Natural killer cell (primary cell): ENCODE results near the gene TAF6. TPM values are rescaled to one million over a fixed set of nuclear protein-coding genes. Genes with fewer than 3 reads are reported as not detected.

Experiments
- ATAC-seq, 3 donors: fragments of 150-1000 bp in 2 of 3; fragments of 200-7000 bp in 1 of 3; cut with Tn5 transposase; 1 replicate in 1 of 3; 2 replicates in 2 of 3; pipeline ENCODE4 v1.10.0; 2021; ENCODE audit warnings: mild to moderate bottlenecking in 2 of 3, moderate library complexity in 2 of 3
- DNase-seq, 2 donors: peaks; one replicate each; pipeline versions ENCODE4 v3.0.0 to v3.0.0-alpha.2; 2013 to 2021; ENCODE audit warnings: mixed read lengths in 1 of 2
- H3K27ac ChIP-seq: one replicate; pipeline ENCODE4 v1.5.1; 2013; ENCODE audit warnings: mild to moderate bottlenecking, low read length
- H3K27me3 ChIP-seq: one replicate; pipeline ENCODE4 v1.6.1; 2013; ENCODE audit warnings: low read length; ENCODE audit not compliant: control insufficient read depth, insufficient read depth
- H3K36me3 ChIP-seq: one replicate; pipeline ENCODE4 v1.6.1; 2013; ENCODE audit warnings: low read length; ENCODE audit not compliant: control insufficient read depth, insufficient read depth
- H3K4me1 ChIP-seq: one replicate; pipeline ENCODE4 v1.6.1; 2013; ENCODE audit warnings: low read length; ENCODE audit not compliant: control insufficient read depth, insufficient read depth
- H3K4me3 ChIP-seq: one replicate; pipeline ENCODE4 v1.5.1; 2013; ENCODE audit warnings: low read length
- H3K9me3 ChIP-seq: one replicate; pipeline ENCODE4 v1.6.1; 2013; ENCODE audit warnings: low read length; ENCODE audit not compliant: control insufficient read depth, insufficient read depth
- H3K27ac Mint-ChIP-seq, 2 donors: one replicate each; pipeline ENCODE4 v1.8.0; 2022; ENCODE audit warnings: mild to moderate bottlenecking in 2 of 2, mixed read lengths in 2 of 2, moderate library complexity in 1 of 2
- H3K27me3 Mint-ChIP-seq, 2 donors: one replicate each; pipeline ENCODE4 v1.8.0; 2022; ENCODE audit warnings: low read depth in 2 of 2, mixed read lengths in 2 of 2
- H3K36me3 Mint-ChIP-seq: one replicate; pipeline ENCODE4 v1.8.0; 2022; ENCODE audit warnings: mixed read lengths
- H3K4me1 Mint-ChIP-seq, 2 donors: one replicate each; pipeline ENCODE4 v1.8.0; 2022; ENCODE audit warnings: mixed read lengths in 2 of 2
- H3K4me3 Mint-ChIP-seq: one replicate; pipeline ENCODE4 v1.8.0; 2022; ENCODE audit warnings: mild to moderate bottlenecking, moderate library complexity, mixed read lengths
- H3K9me3 Mint-ChIP-seq, 2 donors: one replicate each; pipeline ENCODE4 v1.8.0; 2022; ENCODE audit warnings: mixed read lengths in 2 of 2
- WGBS: methylation state at CpG from one replicate; pipeline ENCODE4 v1.1.7; 2013; ENCODE audit warnings: missing lambda C conversion rate; ENCODE audit not compliant: insufficient coverage; 5-methylcytosine and 5-hydroxymethylcytosine counted together
- intact Hi-C: fragments of 100-400 bp; cut with micrococcal nuclease; formaldehyde crosslinking; loops from one replicate; pipeline ENCODE4 v1.14.2; 2022
- total RNA-seq, 4 donors: library from RNA; stranded (reverse); fragments of 120-200 nt in 1 of 4; gene quantifications; one replicate each; pipeline versions ENCODE4 v1.2.3 to v1.2.4, GENCODE V29; 2013 to 2022
- TF ChIP-seq, protein P1 (sequence below): fragments of 200-600 bp; IDR thresholded peaks from one replicate; pipeline ENCODE4 v1.8.0; 2022; ENCODE audit warnings: antibody characterized with exemption

The TAF6 gene
- total RNA-seq, 3 donors from 2014 or later (not counting 1 experiment from before 2014, with no cell fraction given), result 42.2 to 56.8 (median 47.9) TPM

DNA sequence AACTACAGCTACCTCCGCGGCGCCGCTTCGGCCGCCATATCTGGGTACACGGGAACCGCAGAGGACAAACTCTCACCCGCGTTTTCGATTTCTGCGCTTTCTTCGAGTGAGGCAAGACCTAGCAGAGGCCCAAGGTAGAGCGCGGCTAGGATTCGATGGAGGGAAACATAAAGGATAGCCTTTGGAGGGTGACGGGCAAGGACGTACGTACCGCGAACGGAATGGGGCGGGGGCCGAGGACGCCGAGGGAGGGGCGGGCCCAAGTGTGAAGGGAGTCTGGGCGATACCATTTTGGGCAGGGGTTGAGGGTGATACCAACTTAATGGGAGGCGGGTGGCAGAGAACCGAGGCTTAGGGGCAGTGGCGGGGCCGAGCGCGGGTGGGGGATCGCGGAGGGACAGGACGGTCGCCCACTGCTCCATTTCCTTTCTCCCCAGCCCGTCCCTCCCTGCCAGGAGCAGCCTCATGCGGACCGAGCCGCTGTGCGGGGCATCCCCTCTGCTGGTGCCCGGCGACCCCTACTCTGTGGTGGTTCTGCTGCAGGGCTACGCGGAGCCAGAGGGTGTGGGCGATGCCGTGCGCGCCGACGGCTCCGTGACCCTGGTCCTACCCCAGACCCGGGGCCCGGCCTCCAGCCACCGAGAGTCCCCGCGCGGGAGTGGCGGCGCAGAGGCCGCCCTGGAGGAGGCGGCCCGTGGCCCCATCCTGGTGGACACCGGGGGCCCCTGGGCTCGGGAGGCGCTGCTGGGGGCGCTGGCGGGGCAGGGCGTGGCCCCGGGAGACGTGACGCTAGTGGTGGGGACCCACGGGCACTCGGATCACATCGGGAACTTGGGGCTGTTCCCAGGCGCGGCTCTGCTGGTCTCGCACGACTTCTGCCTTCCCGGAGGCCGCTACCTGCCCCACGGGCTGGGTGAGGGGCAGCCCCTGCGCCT, 8.0 kb upstream of the TAF6 start, which contains the start of gene MBLAC1:
MBLAC1 (plus strand) TSS at position 37 of the 935 bp plus-strand sequence; CDS start at position 466, 429 bp downstream.
- Mint-ChIP-seq H3K27ac (peak within 1 kb of the TSS; percentile 98 to 99), H3K4me3 (peak within 1 kb of the TSS; percentile 98), H3K4me1 (peaks cover 30 to 38% of the 10 kb centered on the region in 2 donors), H3K9me3 (no peaks in the 10 kb centered on the region), H3K27me3 (no peaks in the 10 kb centered on the region), H3K36me3 (no peaks in the 10 kb centered on the region)
- no peaks in the 10 kb centered on the region for H3K36me3 ChIP-seq
- H3K4me1 ChIP-seq, result peaks cover 34% of the 10 kb centered on the region
- no peaks in the 10 kb centered on the region for H3K27me3 ChIP-seq
- peak within 1 kb of the TSS; percentile 96 for H3K27ac ChIP-seq
- ATAC-seq (peak; percentile 89 to 97 (median 89)), DNase-seq (peak; percentile 87 to 97)
- H3K4me3 ChIP-seq, result peak within 1 kb of the TSS; percentile 88
- intact Hi-C loops, result loop anchor here (1.0 kb wide), 2 partner anchors 8 to 26 kb away; partner anchors contain the start of genes AP4M1, CNPY4, MCM7 and TAF6
- no peaks in the 10 kb centered on the region for H3K9me3 ChIP-seq
- TF ChIP-seq, protein P1, sequence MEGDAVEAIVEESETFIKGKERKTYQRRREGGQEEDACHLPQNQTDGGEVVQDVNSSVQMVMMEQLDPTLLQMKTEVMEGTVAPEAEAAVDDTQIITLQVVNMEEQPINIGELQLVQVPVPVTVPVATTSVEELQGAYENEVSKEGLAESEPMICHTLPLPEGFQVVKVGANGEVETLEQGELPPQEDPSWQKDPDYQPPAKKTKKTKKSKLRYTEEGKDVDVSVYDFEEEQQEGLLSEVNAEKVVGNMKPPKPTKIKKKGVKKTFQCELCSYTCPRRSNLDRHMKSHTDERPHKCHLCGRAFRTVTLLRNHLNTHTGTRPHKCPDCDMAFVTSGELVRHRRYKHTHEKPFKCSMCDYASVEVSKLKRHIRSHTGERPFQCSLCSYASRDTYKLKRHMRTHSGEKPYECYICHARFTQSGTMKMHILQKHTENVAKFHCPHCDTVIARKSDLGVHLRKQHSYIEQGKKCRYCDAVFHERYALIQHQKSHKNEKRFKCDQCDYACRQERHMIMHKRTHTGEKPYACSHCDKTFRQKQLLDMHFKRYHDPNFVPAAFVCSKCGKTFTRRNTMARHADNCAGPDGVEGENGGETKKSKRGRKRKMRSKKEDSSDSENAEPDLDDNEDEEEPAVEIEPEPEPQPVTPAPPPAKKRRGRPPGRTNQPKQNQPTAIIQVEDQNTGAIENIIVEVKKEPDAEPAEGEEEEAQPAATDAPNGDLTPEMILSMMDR, result no peak
- whole genome bisulfite sequencing, result under 1% methylated on average over 85 of the region's 85 CpGs

DNA sequence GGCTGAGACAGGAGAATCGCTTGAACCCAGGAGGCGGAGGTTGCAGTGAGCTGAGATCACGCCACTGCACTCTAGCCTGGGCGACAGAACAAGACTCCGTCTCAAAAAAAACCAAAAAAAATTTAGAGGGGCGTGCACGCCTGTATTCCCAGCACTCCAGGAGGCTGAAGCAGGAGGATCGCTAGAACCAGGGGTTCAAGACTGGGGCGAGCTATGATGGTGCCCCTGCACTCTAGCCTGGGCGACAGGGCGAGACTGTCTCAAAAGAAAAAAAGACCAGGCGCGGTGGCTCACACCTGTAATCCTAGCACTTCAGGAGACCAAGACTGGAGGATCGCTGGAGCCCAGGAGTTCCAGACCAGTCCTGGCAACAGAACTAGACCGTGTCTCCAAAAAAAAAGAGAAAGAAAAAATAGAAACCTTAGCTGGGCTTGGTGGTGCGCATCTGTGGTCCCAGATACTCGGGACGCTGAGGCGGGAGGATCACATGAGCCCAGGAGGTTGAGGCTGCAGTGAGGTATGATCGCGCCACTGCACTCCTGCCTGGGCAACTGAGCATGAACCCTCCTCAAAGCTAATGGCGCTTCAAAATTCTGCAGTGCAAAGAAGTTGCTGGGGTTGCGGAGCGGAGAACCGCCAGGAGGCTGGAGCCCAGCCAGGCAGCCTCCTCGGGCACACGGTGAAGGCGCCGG, 7.2 kb upstream of the TAF6 start:
- Mint-ChIP-seq H3K4me1 (peaks cover 24 to 36% of the 10 kb centered on the region in 2 donors), H3K27me3 (no peaks in the 10 kb centered on the region), H3K27ac (peak overlapping the region; percentile 98 to 99), H3K36me3 (no peaks in the 10 kb centered on the region), H3K9me3 (no peaks in the 10 kb centered on the region), H3K4me3 (peak overlapping the region; percentile 98)
- H3K27me3 ChIP-seq, result no peaks in the 10 kb centered on the region
- peak overlapping the region; percentile 96 for H3K27ac ChIP-seq
- no peaks in the 10 kb centered on the region for H3K9me3 ChIP-seq
- H3K36me3 ChIP-seq, result no peaks in the 10 kb centered on the region
- ATAC-seq (no peak), DNase-seq (no peak)
- peaks cover 34% of the 10 kb centered on the region for H3K4me1 ChIP-seq
- H3K4me3 ChIP-seq, result peak overlapping the region; percentile 88
- TF ChIP-seq, protein P1, result no peak
- intact Hi-C loops, result loop anchor here (1.0 kb wide), 1 partner anchor 25 kb away; the partner anchor contains the start of genes AP4M1 and MCM7
- WGBS, result 13% methylated on average over 29 of the region's 29 CpGs

DNA sequence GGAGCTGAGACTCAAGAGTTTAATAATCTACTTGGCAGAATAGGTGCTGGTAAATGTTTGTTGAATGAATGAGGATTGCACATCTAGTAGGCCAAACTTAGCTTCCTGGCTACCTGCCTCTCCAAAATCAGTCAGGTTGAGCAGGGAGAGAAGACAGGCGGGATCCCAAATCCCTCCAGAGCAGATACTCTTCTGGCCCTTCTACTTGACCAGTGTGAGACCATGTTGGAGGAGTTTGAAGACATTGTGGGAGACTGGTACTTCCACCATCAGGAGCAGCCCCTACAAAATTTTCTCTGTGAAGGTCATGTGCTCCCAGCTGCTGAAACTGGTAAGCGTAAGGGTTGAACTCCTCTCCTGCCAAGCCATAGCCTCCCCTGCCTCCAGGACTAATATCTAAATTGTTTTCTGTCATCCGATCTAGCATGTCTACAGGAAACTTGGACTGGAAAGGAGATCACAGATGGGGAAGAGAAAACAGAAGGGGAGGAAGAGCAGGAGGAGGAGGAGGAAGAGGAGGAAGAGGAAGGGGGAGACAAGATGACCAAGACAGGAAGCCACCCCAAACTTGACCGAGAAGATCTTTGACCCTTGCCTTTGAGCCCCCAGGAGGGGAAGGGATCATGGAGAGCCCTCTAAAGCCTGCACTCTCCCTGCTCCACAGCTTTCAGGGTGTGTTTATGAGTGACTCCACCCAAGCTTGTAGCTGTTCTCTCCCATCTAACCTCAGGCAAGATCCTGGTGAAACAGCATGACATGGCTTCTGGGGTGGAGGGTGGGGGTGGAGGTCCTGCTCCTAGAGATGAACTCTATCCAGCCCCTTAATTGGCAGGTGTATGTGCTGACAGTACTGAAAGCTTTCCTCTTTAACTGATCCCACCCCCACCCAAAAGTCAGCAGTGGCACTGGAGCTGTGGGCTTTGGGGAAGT, 5.4 kb upstream of the TAF6 start:
- Mint-ChIP-seq H3K4me3 (peak overlapping the region; percentile 22), H3K27me3 (no peaks in the 10 kb centered on the region), H3K4me1 (peaks cover 33 to 42% of the 10 kb centered on the region in 2 donors), H3K27ac (peak overlapping the region; percentile 8 to 26), H3K36me3 (no peaks in the 10 kb centered on the region), H3K9me3 (no peaks in the 10 kb centered on the region)
- Histone ChIP-seq H3K27me3 (no peaks in the 10 kb centered on the region), H3K9me3 (no peaks in the 10 kb centered on the region), H3K4me1 (peaks cover 40% of the 10 kb centered on the region), H3K4me3 (no peak overlapping the region), H3K36me3 (no peaks in the 10 kb centered on the region), H3K27ac (no peak overlapping the region)
- intact Hi-C loops, result no loop called here
- ATAC-seq (no peak), DNase-seq (no peak)
- 77% methylated on average over 3 of the region's 4 CpGs for WGBS
- TF ChIP-seq, protein P1, result no peak
